ENCODE data around the gene KNSTRN.

The KNSTRN gene

GRCh38 chr15:40346579-40347558, 35.7 kb upstream of the KNSTRN start:
- no peak overlapping the region for H3K4me3 ChIP-seq (ENCODE audit: low read depth, low read length)

GRCh38 chr15:40347559-40348473, 34.7 kb upstream of the KNSTRN start:
- no peak for TF ChIP-seq CTCF (IDR thresholded peaks at IDR 0.05; ENCODE audit: low read depth, low read length)
- no peak overlapping the region for H3K4me3 ChIP-seq (ENCODE audit: low read depth, low read length)

More at GRCh38 chr15:40346579-40347558, 35.7 kb upstream of the KNSTRN start:
- no peak for TF ChIP-seq CTCF (IDR thresholded peaks at IDR 0.05; ENCODE audit: low read depth, low read length)

- no peak overlapping the region for H3K4me3 ChIP-seq (ENCODE audit: low read depth, low read length)
- no peak for TF ChIP-seq CTCF (IDR thresholded peaks at IDR 0.05; ENCODE audit: low read depth, low read length)
These were observed 34.0 kb upstream of the KNSTRN start for GRCh38 chr15:40348474-40348870.

GRCh38 chr15:40349163-40349562, 33.4 kb upstream of the KNSTRN start:
- no peak for TF ChIP-seq CTCF (IDR thresholded peaks at IDR 0.05; ENCODE audit: low read depth, low read length)
- H3K4me3 ChIP-seq (ENCODE audit: low read depth, low read length), result no peak overlapping the region

GRCh38 chr15:40352281-40352901, 30.1 kb upstream of the KNSTRN start:
- TF ChIP-seq CTCF (IDR thresholded peaks at IDR 0.05; ENCODE audit: low read depth, low read length), result no peak
- no peak overlapping the region for H3K4me3 ChIP-seq (ENCODE audit: low read depth, low read length)

- TF ChIP-seq CTCF (IDR thresholded peaks at IDR 0.05; ENCODE audit: low read depth, low read length), result no peak
- no peak overlapping the region for H3K4me3 ChIP-seq (ENCODE audit: low read depth, low read length)
These were observed 28.8 kb upstream of the KNSTRN start for GRCh38 chr15:40353697-40354096.

Measured in WI38 (cell line).